H1 (cell line): ENCODE measurements around the gene TBC1D20. TPM values are rescaled to one million over a fixed set of nuclear protein-coding genes. Genes with fewer than 3 reads are reported as not detected.
"Not testable (repeated sequence)": the region's sequence is repeated elsewhere in the genome, so short reads cannot be mapped to it uniquely, and the experiment has no call there.

Source experiments
- CTCF ChIA-PET: fragments of 300-600 bp; sonication (Branson Sonifier 250); formaldehyde crosslinking; loops from one replicate; lab custom pipeline; 2021; ENCODE audit not compliant: partially characterized antibody; lab: Charles Lee
- POLR2A ChIA-PET: fragments of 300-600 bp; sonication (Branson Sonifier 250); formaldehyde crosslinking; loops from one replicate; lab custom pipeline; 2021; ENCODE audit warnings: inconsistent platforms; ENCODE audit not compliant: partially characterized antibody; lab: Charles Lee
- DNase-seq, 2 experiments: peaks; one replicate each; pipeline versions ENCODE4 v3.0.0 to v3.0.0-alpha.2; 2010 to 2022; ENCODE audit warnings: low spot score in 2 of 2, low read depth in 1 of 2, mixed read lengths in 1 of 2
- FAIRE-seq: peaks from 2 replicates; lab custom pipeline; 2011; peaks lifted over from hg19 to GRCh38; lab: Jason Lieb, UNC
- H2AFZ ChIP-seq: 2 replicates; pipeline ENCODE4 v1.8.1; 2012; ENCODE audit warnings: low read length, inconsistent platforms
- H2AK5ac ChIP-seq: 2 replicates; pipeline ENCODE4 v1.6.1; 2013; ENCODE audit warnings: low read depth, low read length
- H2BK120ac ChIP-seq: replicated peaks from 2 replicates; pipeline ENCODE3; 2013; ENCODE audit warnings: low read depth, low read length, inconsistent platforms
- H2BK12ac ChIP-seq: 2 replicates; pipeline ENCODE4 v1.6.1; 2013; ENCODE audit warnings: low read depth, low read length
- H2BK15ac ChIP-seq: 2 replicates; pipeline ENCODE4 v1.6.1; 2013; ENCODE audit warnings: low read length
- H2BK20ac ChIP-seq: 2 replicates; pipeline ENCODE4 v1.6.1; 2013; ENCODE audit warnings: low read length
- H2BK5ac ChIP-seq: 2 replicates; pipeline ENCODE4 v1.6.1; 2013; ENCODE audit warnings: low read depth, low read length
- H3K14ac ChIP-seq: 2 replicates; pipeline ENCODE4 v1.6.1; 2013; ENCODE audit warnings: inconsistent platforms; ENCODE audit not compliant: insufficient read length
- H3K18ac ChIP-seq: 2 replicates; pipeline ENCODE4 v1.6.1; 2013; ENCODE audit warnings: low read length; ENCODE audit errors: extremely low read depth
- H3K23ac ChIP-seq: 2 replicates; pipeline ENCODE4 v1.6.1; 2013; ENCODE audit warnings: inconsistent platforms; ENCODE audit not compliant: insufficient read length
- H3K23me2 ChIP-seq: 2 replicates; pipeline ENCODE4 v1.6.1; 2013; ENCODE audit warnings: low read depth, low read length
- H3K27ac ChIP-seq: 2 replicates; pipeline ENCODE4 v1.6.1; 2011; ENCODE audit warnings: low read depth, low read length, inconsistent platforms
- H3K27me3 ChIP-seq, 4 experiments: replicated peaks in 1 of 4; 1 replicate in 1 of 4; 2 replicates in 3 of 4; pipeline versions ENCODE4 v1.6.1 to v1.8.1; 2011 to 2013; ENCODE audit warnings: low read length in 3 of 4, mild to moderate bottlenecking in 3 of 4, inconsistent platforms in 2 of 4, mixed read lengths in 2 of 4, moderate library complexity in 1 of 4; ENCODE audit not compliant: control insufficient read depth in 3 of 4, insufficient read depth in 3 of 4; ENCODE audit errors: extremely low read depth in 1 of 4
- H3K36me3 ChIP-seq, 4 experiments: 2 replicates each; pipeline versions ENCODE4 v1.6.1 to v1.8.1; 2011 to 2013; ENCODE audit warnings: mild to moderate bottlenecking in 4 of 4, low read length in 3 of 4, moderate library complexity in 2 of 4, control low read depth in 1 of 4, inconsistent platforms in 1 of 4; ENCODE audit not compliant: insufficient read depth in 4 of 4, control insufficient read depth in 2 of 4
- H3K4ac ChIP-seq: replicated peaks from 2 replicates; pipeline ENCODE3; 2013; ENCODE audit warnings: low read length, low read depth, mixed read lengths, inconsistent platforms; ENCODE audit not compliant: insufficient read length
- H3K4me1 ChIP-seq, 4 experiments: replicated peaks in 1 of 4; 1 replicate in 1 of 4; 2 replicates in 3 of 4; pipeline versions ENCODE4 v1.6.1 to v1.8.1; 2011 to 2013; ENCODE audit warnings: low read length in 3 of 4, inconsistent platforms in 2 of 4, mixed read lengths in 1 of 4; ENCODE audit not compliant: insufficient read depth in 4 of 4, control insufficient read depth in 3 of 4
- H3K4me2 ChIP-seq, 2 experiments: 2 replicates each; pipeline versions ENCODE4 v1.6.1 to v1.8.1; 2011 to 2013; ENCODE audit warnings: low read depth in 2 of 2, low read length in 2 of 2, control low read depth in 1 of 2, inconsistent platforms in 1 of 2, mild to moderate bottlenecking in 1 of 2; ENCODE audit not compliant: insufficient read depth in 1 of 2
- H3K4me3 ChIP-seq, 4 experiments: fragments of 200-600, 300-600 bp in 1 of 4; sonication (generic), shearing (Covaris generic), sonication (Bioruptor Twin) in 1 of 4; 2 replicates each; pipeline versions ENCODE4 v1.5.1 to v1.8.1; 2011 to 2016; ENCODE audit warnings: low read length in 4 of 4, low read depth in 3 of 4, control low read depth in 2 of 4, inconsistent platforms in 2 of 4, mild to moderate bottlenecking in 2 of 4, mixed read lengths in 1 of 4, moderate library complexity in 1 of 4; ENCODE audit not compliant: insufficient read depth in 2 of 4; ENCODE audit errors: extremely low read depth in 1 of 4
- H3K56ac ChIP-seq: replicated peaks from 2 replicates; pipeline ENCODE3; 2013; ENCODE audit warnings: low read depth, mild to moderate bottlenecking, mixed read lengths, low read length, inconsistent platforms; ENCODE audit not compliant: insufficient read length
- H3K79me1 ChIP-seq: 2 replicates; pipeline ENCODE4 v1.6.1; 2013; ENCODE audit warnings: low read depth, low read length, control low read depth
- H3K79me2 ChIP-seq, 2 experiments: 2 replicates each; pipeline versions ENCODE4 v1.6.1 to v1.8.1; 2012 to 2013; ENCODE audit warnings: low read length in 2 of 2, mild to moderate bottlenecking in 2 of 2, inconsistent platforms in 1 of 2; ENCODE audit not compliant: insufficient read depth in 2 of 2, control insufficient read depth in 1 of 2
- H3K9ac ChIP-seq, 4 experiments: replicated peaks in 1 of 4; 1 replicate in 1 of 4; 2 replicates in 3 of 4; pipeline versions ENCODE4 v1.6.1 to v1.8.1; 2011 to 2013; ENCODE audit warnings: low read depth in 3 of 4, low read length in 3 of 4, control low read depth in 2 of 4, mild to moderate bottlenecking in 2 of 4, moderate library complexity in 2 of 4, inconsistent platforms in 1 of 4; ENCODE audit errors: extremely low read depth in 1 of 4
- H3K9me3 ChIP-seq, 2 experiments: 2 replicates each; pipeline versions ENCODE4 v1.6.1 to v1.8.1; 2012 to 2013; ENCODE audit warnings: mild to moderate bottlenecking in 2 of 2, moderate library complexity in 2 of 2, control low read depth in 1 of 2, inconsistent platforms in 1 of 2, low read depth in 1 of 2, low read length in 1 of 2, mixed read lengths in 1 of 2; ENCODE audit not compliant: insufficient read depth in 2 of 2
- H4K20me1 ChIP-seq, 2 experiments: replicated peaks in 1 of 2; 2 replicates each; pipeline versions ENCODE3 to v1.8.1; 2011 to 2013; ENCODE audit warnings: inconsistent platforms in 2 of 2, low read length in 2 of 2, mild to moderate bottlenecking in 1 of 2; ENCODE audit not compliant: insufficient read depth in 2 of 2, control insufficient read depth in 1 of 2
- H4K5ac ChIP-seq: 2 replicates; pipeline ENCODE4 v1.6.1; 2013; ENCODE audit warnings: low read length, low read depth, mixed read lengths, inconsistent platforms; ENCODE audit not compliant: insufficient read length
- H4K8ac ChIP-seq: 2 replicates; pipeline ENCODE4 v1.8.0; 2013; ENCODE audit warnings: mild to moderate bottlenecking, moderate library complexity, low read length, inconsistent platforms; ENCODE audit not compliant: insufficient read depth; ENCODE audit errors: extremely low read depth
- H4K91ac ChIP-seq: replicated peaks from 2 replicates; pipeline ENCODE3; 2013; ENCODE audit warnings: low read length, mixed read lengths, inconsistent platforms; ENCODE audit not compliant: insufficient read length
- WGBS, 2 experiments: shearing (Covaris generic) in 1 of 2; methylation state at CpG; one replicate each; pipeline versions ENCODE4 v1.1.6 to v1.1.7; 2013 to 2015; ENCODE audit warnings: low lambda C conversion rate in 2 of 2, mixed read lengths in 2 of 2, inconsistent platforms in 1 of 2, low coverage in 1 of 2, missing lambda C conversion rate in 1 of 2; ENCODE audit not compliant: insufficient replicate concordance in 2 of 2, insufficient coverage in 1 of 2, insufficient read length in 1 of 2; ENCODE audit errors: extremely low coverage in 1 of 2, missing lambda C conversion rate in 1 of 2; 5-methylcytosine and 5-hydroxymethylcytosine counted together
- polyA plus RNA-seq, 7 experiments: library from polyadenylated mRNA; depleted of rRNA in 3 of 7; stranded (reverse) in 5 of 7; unstranded in 2 of 7; fragments of >200 nt in 5 of 7; fragments of 200-250 nt in 2 of 7; gene quantifications; 1 replicate in 5 of 7; 2 replicates in 1 of 7; 4 replicates in 1 of 7; pipeline versions ENCODE4 v1.2.1 to v1.2.3, GENCODE V29; 2011 to 2013; ENCODE audit warnings: missing spikeins in 2 of 7, mixed read lengths in 2 of 7
- total RNA-seq: library from RNA; stranded (reverse); fragmentation: NEBNext Ultra II Directional; extraction: Animal tissue kit (Norgen Biotek cat#: 25700); gene quantifications from 2 replicates; pipeline ENCODE4 v1.2.1, GENCODE V29; 2021

TBC1D20 gene
- total and polyA plus RNA-seq, 2 of the 8 experiments (the other 6 are each of a cell fraction or from before 2014, with no cell fraction given) = 14.5 to 17.1 TPM

GRCh38 chr20:510328-511057, 48.2 kb upstream of the TBC1D20 start:
- H2BK120ac ChIP-seq, H3K56ac ChIP-seq, H3K4ac ChIP-seq, H2BK20ac ChIP-seq, H4K8ac ChIP-seq, H2BK15ac ChIP-seq, H3K27me3 ChIP-seq, H3K14ac ChIP-seq, H2BK5ac ChIP-seq, H3K4me3 ChIP-seq, H4K5ac ChIP-seq, H3K18ac ChIP-seq, H3K27ac ChIP-seq, H3K9ac ChIP-seq, DNase-seq, H3K23me2 ChIP-seq, H3K23ac ChIP-seq, H3K4me1 ChIP-seq, H3K79me1 ChIP-seq, H2BK12ac ChIP-seq, H2AK5ac ChIP-seq, FAIRE-seq, H4K91ac ChIP-seq, H3K9me3 ChIP-seq, H2AFZ ChIP-seq, H3K4me2 ChIP-seq: not testable (repeated sequence)
- CTCF ChIA-PET = interaction anchor here (0.7 to 1.5 kb wide), 10 partner anchors 11 to 157 kb away, joined by 3 to 5 read pairs (median 3); no protein-coding TSS in a partner anchor
- POLR2A ChIA-PET = interaction anchor here (1.1 to 1.5 kb wide), 2 partner anchors 19 to 47 kb away, joined by 3 to 5 read pairs; no protein-coding TSS in a partner anchor
- WGBS, 2 experiments = 92% methylated on average over 9 of the region's 9 CpGs; no CpG with 5 or more reads in 1 of the 2 experiments
- H4K20me1 ChIP-seq = peaks cover 25 to 37% of the 10 kb centered on the region in 2 experiments
- peaks cover 27 to 95% of the 10 kb centered on the region in 2 experiments for H3K79me2 ChIP-seq
- H3K36me3 ChIP-seq = peaks cover 11 to 26% (median 22%) of the 10 kb centered on the region in 4 experiments
